WTC11 (cell line): ENCODE data around the gene RIMKLB.

Source experiments
- ESRRA ChIP-seq: sonication (generic); formaldehyde crosslinking; IDR thresholded peaks from 2 replicates; pipeline ENCODE4 v1.8.1; 2022; ENCODE audit warnings: mild to moderate bottlenecking, missing genetic modification reagents, borderline replicate concordance
- SMAD3 ChIP-seq: sonication (generic); formaldehyde crosslinking; IDR thresholded peaks from 2 replicates; pipeline ENCODE4 v1.8.0; 2022; ENCODE audit warnings: missing genetic modification reagents, mild to moderate bottlenecking, borderline replicate concordance
- TF ChIP-seq, protein P1 (sequence below): fragments of 200-600 bp; IDR thresholded peaks from 2 replicates; pipeline ENCODE4 v1.8.0; 2022; ENCODE audit warnings: antibody characterized with exemption

DNA sequence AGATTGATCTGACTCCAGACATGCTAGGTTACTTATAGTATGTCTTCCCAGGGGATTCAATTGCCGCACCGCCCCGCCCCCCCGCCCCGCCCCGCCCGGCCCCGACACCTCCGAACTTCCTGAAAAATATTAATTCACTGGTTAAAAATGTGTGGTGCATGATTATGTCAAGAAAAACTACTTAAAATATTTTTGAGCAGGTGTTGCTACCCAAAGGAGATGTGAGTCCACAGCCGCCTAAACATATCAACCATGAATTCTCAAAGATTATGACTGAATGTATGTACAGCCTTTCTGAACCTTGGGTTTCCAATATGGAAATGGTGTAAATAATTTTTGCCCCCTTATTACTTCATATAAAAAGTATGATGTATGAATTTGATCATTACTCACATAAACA lies 2.7 kb upstream of the RIMKLB start:
- TF ChIP-seq, protein P1, sequence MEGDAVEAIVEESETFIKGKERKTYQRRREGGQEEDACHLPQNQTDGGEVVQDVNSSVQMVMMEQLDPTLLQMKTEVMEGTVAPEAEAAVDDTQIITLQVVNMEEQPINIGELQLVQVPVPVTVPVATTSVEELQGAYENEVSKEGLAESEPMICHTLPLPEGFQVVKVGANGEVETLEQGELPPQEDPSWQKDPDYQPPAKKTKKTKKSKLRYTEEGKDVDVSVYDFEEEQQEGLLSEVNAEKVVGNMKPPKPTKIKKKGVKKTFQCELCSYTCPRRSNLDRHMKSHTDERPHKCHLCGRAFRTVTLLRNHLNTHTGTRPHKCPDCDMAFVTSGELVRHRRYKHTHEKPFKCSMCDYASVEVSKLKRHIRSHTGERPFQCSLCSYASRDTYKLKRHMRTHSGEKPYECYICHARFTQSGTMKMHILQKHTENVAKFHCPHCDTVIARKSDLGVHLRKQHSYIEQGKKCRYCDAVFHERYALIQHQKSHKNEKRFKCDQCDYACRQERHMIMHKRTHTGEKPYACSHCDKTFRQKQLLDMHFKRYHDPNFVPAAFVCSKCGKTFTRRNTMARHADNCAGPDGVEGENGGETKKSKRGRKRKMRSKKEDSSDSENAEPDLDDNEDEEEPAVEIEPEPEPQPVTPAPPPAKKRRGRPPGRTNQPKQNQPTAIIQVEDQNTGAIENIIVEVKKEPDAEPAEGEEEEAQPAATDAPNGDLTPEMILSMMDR: no peak
- TF ChIP-seq ESRRA (CRISPR knock-in tag) (no peak), SMAD3 (no peak)
